PC-3 (cell line): ENCODE results near the gene TYMS. TPM values are rescaled to one million over a fixed set of nuclear protein-coding genes. Genes with fewer than 3 reads are reported as not detected.

Experiments used
- ATAC-seq: fragments of 200-7000 bp; cut with Tn5 transposase; 2 replicates; pipeline ENCODE4 v1.9.1; 2020; ENCODE audit warnings: mild to moderate bottlenecking, moderate library complexity
- BruUV-seq: library from RNA; stranded (reverse); fragments of 400-500 nt; replicated peaks from 2 replicates; lab custom pipeline; 2021; lab: Mats Ljungman, UMichigan
- CTCF ChIA-PET: fragments of 300-600 bp; sonication (Branson Sonifier 250); formaldehyde crosslinking; loops from one replicate; lab custom pipeline; 2022; ENCODE audit warnings: antibody characterized with exemption; lab: Charles Lee
- POLR2A ChIA-PET: fragments of 300-600 bp; sonication (Branson Sonifier 250); formaldehyde crosslinking; loops from one replicate; lab custom pipeline; 2022; ENCODE audit warnings: antibody characterized with exemption; ENCODE audit not compliant: unreplicated experiment; lab: Charles Lee
- DNase-seq: peaks from one replicate; pipeline ENCODE4 v3.0.0-alpha.2; 2015
- H2AFZ ChIP-seq: fragments of 300-600 bp; sonication (generic); 2 replicates; pipeline ENCODE4 v1.6.0; 2016; ENCODE audit warnings: antibody characterized with exemption, low read length
- H3F3A ChIP-seq: fragments of 300-600 bp; sonication (generic); one replicate; pipeline ENCODE4 v1.6.0; 2017; ENCODE audit warnings: antibody characterized with exemption, low read length, control low read depth, mild to moderate bottlenecking; ENCODE audit not compliant: unreplicated experiment
- H3K27ac ChIP-seq: fragments of 300-600 bp; sonication (generic); 2 replicates; pipeline ENCODE4 v1.5.1; 2016; ENCODE audit warnings: mild to moderate bottlenecking, low read length
- H3K27me3 ChIP-seq: fragments of 300-600 bp; sonication (generic); 2 replicates; pipeline ENCODE4 v1.6.1; 2016; ENCODE audit warnings: low read length, mixed read lengths
- H3K36me3 ChIP-seq: fragments of 300-600 bp; sonication (generic); 2 replicates; pipeline ENCODE4 v1.6.1; 2016; ENCODE audit warnings: low read depth, mixed run types, low read length, mixed read lengths
- H3K4me1 ChIP-seq: fragments of 300-600 bp; sonication (generic); 2 replicates; pipeline ENCODE4 v1.5.1; 2016; ENCODE audit warnings: low read length; ENCODE audit not compliant: insufficient read depth
- H3K4me2 ChIP-seq: fragments of 300-600 bp; sonication (generic); 2 replicates; pipeline ENCODE4 v1.6.0; 2016; ENCODE audit warnings: low read length
- H3K4me3 ChIP-seq: fragments of 300-600 bp; sonication (generic); 2 replicates; pipeline ENCODE4 v1.5.1; 2016; ENCODE audit warnings: mild to moderate bottlenecking, low read length, mixed read lengths
- H3K79me2 ChIP-seq: fragments of 300-600 bp; sonication (generic); 2 replicates; pipeline ENCODE4 v1.6.1; 2017; ENCODE audit warnings: low read length, mixed read lengths
- H3K9ac ChIP-seq: fragments of 300-600 bp; sonication (generic); 2 replicates; pipeline ENCODE4 v1.6.0; 2016; ENCODE audit warnings: mild to moderate bottlenecking, low read length
- H3K9me2 ChIP-seq: fragments of 300-600 bp; sonication (generic); replicated peaks from 2 replicates; pipeline ENCODE4 v1.6.1; 2016; ENCODE audit warnings: mixed run types, low read length, mixed read lengths
- H3K9me3 ChIP-seq: fragments of 300-600 bp; sonication (generic); 2 replicates; pipeline ENCODE4 v1.6.1; 2016; ENCODE audit warnings: low read length, mixed read lengths
- H4K20me1 ChIP-seq: fragments of 300-600 bp; sonication (generic); 2 replicates; pipeline ENCODE4 v1.6.1; 2016; ENCODE audit warnings: low read length, mixed read lengths
- CTCF ChIP-seq: fragments of 300-600 bp; sonication (generic); conservative IDR thresholded peaks from 2 replicates; pipeline ENCODE4 v1.5.1; 2017; ENCODE audit warnings: antibody characterized with exemption, low read depth, mild to moderate bottlenecking, low read length
- EZH2 ChIP-seq: fragments of 300-600 bp; sonication (generic); IDR thresholded peaks from one replicate; pipeline ENCODE4 v1.6.1; 2017; ENCODE audit warnings: antibody characterized with exemption, mild to moderate bottlenecking, low read length; ENCODE audit not compliant: unreplicated experiment
- EZH2phosphoT487 ChIP-seq: fragments of 300-600 bp; sonication (generic); IDR thresholded peaks from 2 replicates; pipeline ENCODE4 v1.6.1; 2018; ENCODE audit warnings: mild to moderate bottlenecking, antibody characterized with exemption, low read length, borderline replicate concordance
- intact Hi-C: fragments of 100-400 bp; cut with micrococcal nuclease; formaldehyde crosslinking; loops from 2 replicates; pipeline ENCODE4 v1.9.0; 2023
- total RNA-seq: library from RNA; depleted of rRNA; stranded (reverse); fragments of >200 nt; gene quantifications from 2 replicates; pipeline ENCODE4 v1.2.3, GENCODE V29; 2014

Gene TYMS
- total RNA-seq, 1 experiment from 2014 or later, result 63.2 TPM

- CTCF ChIA-PET, result interaction anchor here (1.0 kb wide), 1 partner anchor 164 kb away, joined by 4 read pairs; no protein-coding TSS in a partner anchor
- Histone ChIP-seq H3K79me2 (peaks cover 29% of the 10 kb centered on the region), H3K9me3 (no peaks in the 10 kb centered on the region), H3K36me3 (peaks cover 49% of the 10 kb centered on the region), H3K27me3 (no peaks in the 10 kb centered on the region), H3F3A (peaks cover 5% of the 10 kb centered on the region), H3K9me2 (no peaks in the 10 kb centered on the region), H3K9ac (no peak overlapping the region), H3K4me1 (no peaks in the 10 kb centered on the region), H3K27ac (no peak overlapping the region), H2AFZ (no peak overlapping the region), H4K20me1 (0 out of 2 replicates have a peak, but pooled peaks cover 25% of the 10 kb centered on the region), H3K4me2 (no peak overlapping the region), H3K4me3 (no peak overlapping the region)
- intact Hi-C loops, result no loop called here
- POLR2A ChIA-PET, result no interaction called here
- DNase-seq (peak; percentile 15), ATAC-seq (peak; percentile 64)
- TF ChIP-seq CTCF, result peak; percentile 54
- no peak for TF ChIP-seq EZH2phosphoT487
- no TSS peak for BruUV-seq
These were observed 8.7 kb downstream of the TYMS start for GRCh38 chr18:666177-666576.

- H2AFZ ChIP-seq, result no peak overlapping the region
- H3K4me1 ChIP-seq, result no peaks in the 10 kb centered on the region
- no peak overlapping the region for H3K27ac ChIP-seq
- H3K9me2 ChIP-seq, result no peaks in the 10 kb centered on the region
- H3K36me3 ChIP-seq, result peaks cover 50% of the 10 kb centered on the region
- ChIA-PET CTCF (interaction anchor here (1.0 kb wide), 1 partner anchor 164 kb away, joined by 4 read pairs; no protein-coding TSS in a partner anchor), POLR2A (no interaction called here)
- intact Hi-C loops, result no loop called here
- H3F3A ChIP-seq, result peaks cover 5% of the 10 kb centered on the region
- ATAC-seq (no peak), DNase-seq (no peak)
- peaks cover 25% of the 10 kb centered on the region for H3K79me2 ChIP-seq
- no TSS peak for BruUV-seq
- H3K4me2 ChIP-seq, result no peak overlapping the region
- no peak overlapping the region for H3K4me3 ChIP-seq
- 0 out of 2 replicates have a peak, but pooled peaks cover 25% of the 10 kb centered on the region for H4K20me1 ChIP-seq
- no peak overlapping the region for H3K9ac ChIP-seq
- no peaks in the 10 kb centered on the region for H3K9me3 ChIP-seq
- H3K27me3 ChIP-seq, result no peaks in the 10 kb centered on the region
- TF ChIP-seq CTCF (no peak), EZH2phosphoT487 (no peak), EZH2 (no peak)
These were observed 9.2 kb downstream of the TYMS start for GRCh38 chr18:666628-667027.

GRCh38 chr18:668260-668659 lies 10.8 kb downstream of the TYMS start:
- intact Hi-C loops, result no loop called here
- Histone ChIP-seq H3K79me2 (peaks cover 18% of the 10 kb centered on the region), H3K4me3 (no peak overlapping the region), H3K9ac (no peak overlapping the region), H3K9me2 (no peaks in the 10 kb centered on the region), H3K36me3 (peaks cover 59% of the 10 kb centered on the region), H4K20me1 (0 out of 2 replicates have a peak, but pooled peaks cover 25% of the 10 kb centered on the region), H3F3A (peaks cover 5% of the 10 kb centered on the region), H3K9me3 (no peaks in the 10 kb centered on the region), H3K27ac (no peak overlapping the region), H3K4me1 (no peaks in the 10 kb centered on the region), H2AFZ (no peak overlapping the region), H3K27me3 (no peaks in the 10 kb centered on the region), H3K4me2 (no peak overlapping the region)
- ATAC-seq (no peak), DNase-seq (no peak)
- POLR2A ChIA-PET, result no interaction called here
- CTCF ChIA-PET, result no interaction called here
- no peak for TF ChIP-seq EZH2
- no peak for TF ChIP-seq CTCF
- TF ChIP-seq EZH2phosphoT487, result no peak
- BruUV-seq, result no TSS peak
